Heart left ventricle (tissue), 16 donors: ENCODE data around the gene OR4F15. TPM values are rescaled to one million over a fixed set of nuclear protein-coding genes. Genes with fewer than 3 reads are reported as not detected.

Source experiments
- ATAC-seq, 4 donors: fragments of 200-7000 bp; cut with Tn5 transposase; one replicate each; pipeline ENCODE4 v1.9.1; 2020 to 2022; ENCODE audit warnings: moderate library complexity in 4 of 4, mild to moderate bottlenecking in 3 of 4, moderate number of reproducible peaks in 1 of 4
- DNase-seq, 5 donors: peaks; one replicate each; pipeline ENCODE4 v3.0.0-alpha.2; 2020
- H3K27ac ChIP-seq, 12 donors: fragments of 200-600 bp; sonication (generic) in 4 of 12; one replicate each; pipeline versions ENCODE4 v1.5.0 to v1.8.0; 2016 to 2022; ENCODE audit warnings: mild to moderate bottlenecking in 2 of 12
- H3K27me3 ChIP-seq, 9 donors: fragments of 200-600 bp; sonication (generic) in 2 of 9; one replicate each; pipeline versions ENCODE4 v1.5.1 to v1.8.0; 2016 to 2022; ENCODE audit warnings: mild to moderate bottlenecking in 3 of 9
- H3K36me3 ChIP-seq, 9 donors: fragments of 200-600 bp; sonication (generic) in 2 of 9; one replicate each; pipeline versions ENCODE4 v1.5.0 to v1.8.0; 2018 to 2022; ENCODE audit warnings: mild to moderate bottlenecking in 2 of 9
- H3K4me1 ChIP-seq, 12 donors: fragments of 200-600 bp; sonication (generic) in 4 of 12; one replicate each; pipeline versions ENCODE4 v1.5.0 to v1.8.0; 2016 to 2022; ENCODE audit warnings: mild to moderate bottlenecking in 3 of 12
- H3K4me3 ChIP-seq, 12 donors: fragments of 200-600 bp; sonication (generic) in 4 of 12; one replicate each; pipeline versions ENCODE4 v1.5.0 to v1.8.0; 2017 to 2022; ENCODE audit warnings: mild to moderate bottlenecking in 9 of 12, moderate library complexity in 4 of 12
- H3K9me3 ChIP-seq, 12 donors: fragments of 200-600 bp; sonication (generic) in 4 of 12; one replicate each; pipeline versions ENCODE4 v1.5.0 to v1.8.0; 2016 to 2022; ENCODE audit warnings: mild to moderate bottlenecking in 1 of 12
- CTCF ChIP-seq, 12 donors: fragments of 200-600 bp; sonication (generic) in 4 of 12; IDR thresholded peaks; one replicate each; pipeline versions ENCODE4 v1.5.0 to v1.8.0; 2018 to 2022; ENCODE audit warnings: antibody characterized with exemption in 12 of 12, mild to moderate bottlenecking in 5 of 12
- POLR2A ChIP-seq, 2 donors: fragments of 450-650 bp; IDR thresholded peaks; one replicate each; pipeline ENCODE4 v1.6.1; 2017; ENCODE audit warnings: antibody characterized with exemption in 2 of 2, mild to moderate bottlenecking in 2 of 2, moderate library complexity in 2 of 2
- WGBS, 4 donors: extraction: QIAGEN DNeasy Blood & Tissue Kit in 2 of 4; methylation state at CpG; one replicate each; pipeline versions ENCODE4 v1.1.5 to v1.1.7; 2013 to 2018; 5-methylcytosine and 5-hydroxymethylcytosine counted together
- intact Hi-C, 10 donors: fragments of 100-400 bp; cut with DNase I; formaldehyde crosslinking; loops; one replicate each; pipeline versions ENCODE4 v1.11.1 to v1.14.2; 2022
- polyA plus RNA-seq, 2 donors: library from polyadenylated mRNA; stranded (reverse); fragments of 200-250 nt; gene quantifications; one replicate each; pipeline ENCODE4 v1.2.3, GENCODE V29; 2013
- total RNA-seq, 9 donors: library from RNA; depleted of rRNA in 2 of 9; stranded (reverse); fragments of >200 nt in 2 of 9; fragmentation: NEBNext Ultra II Directional in 3 of 9; extraction: Animal tissue kit (Norgen Biotek cat#: 25700) in 3 of 9; gene quantifications; one replicate each; pipeline versions ENCODE4 v1.1.0 to v1.2.4, GENCODE V29; 2016 to 2023
- donor health status: ischemic (EF 13 %, LVEDD 7.1; RV severe dilation, severe dysfunction).
- donor health status: healthy with polysubstance abuse.
- donor health status: DM: no; HTN: yes; CAD: no.
- donor health status: DM: no; HTN: no; CAD: no.
- donor health status: ischemic (EF 25% LVEDD 6.9; RV normal size, moderate dysfunction).
- donor health status: ischemic (EF 25% LVEDD 5.7; RV mildly dilated, moderate dysfunction).
- donor health status: healthy.
- donor health status: DM: yes; HTN: yes; CAD: no.
- donor health status: ischemic (EF 35%, LVEDD 5.7; RV mildly dilated, moderate dysfunction).
- donor health status: nonischemic (EF 11% LVEDD 7.7; RV severe dilation, severe dysfunction).
- donor health status: DM: yes; HTN: yes; CAD: no.
- donor health status: PGD.
- donor health status: ischemic (EF 29% LVEDD 5.4; RV normal size, mild dysfunction).
- donor health status: nonischemic (EF 23%, LVEDD 6.1; RV moderate dilation, normal function).

The OR4F15 gene
- total and polyA plus RNA-seq, 11 donors, result not detected

- TF ChIP-seq CTCF (IDR thresholded peaks at IDR 0.05) (no peak), POLR2A (IDR thresholded peaks at IDR 0.05) (no peak)
- Histone ChIP-seq H3K4me3 (no peak overlapping the region), H3K36me3 (no peaks in the 10 kb centered on the region), H3K9me3 (peaks cover 0 to 8% (median 0%) of the 10 kb centered on the region in 12 donors), H3K27ac (no peak overlapping the region), H3K27me3 (peaks cover 0 to 11% (median 0%) of the 10 kb centered on the region in 9 donors), H3K4me1 (no peaks in the 10 kb centered on the region)
- intact Hi-C loops, result no loop called here
- DNase-seq (no peak), ATAC-seq (no peak)
- 64 to 71% (median 68%) methylated on average over 3 of the region's 3 CpGs for WGBS, 4 donors
Measured at GRCh38 chr15:101841656-101842055, 29.7 kb downstream of the OR4F15 start.

- Histone ChIP-seq H3K4me1 (no peaks in the 10 kb centered on the region), H3K27ac (no peak overlapping the region), H3K36me3 (no peaks in the 10 kb centered on the region), H3K4me3 (no peak overlapping the region), H3K27me3 (peaks cover 0 to 17% (median 0%) of the 10 kb centered on the region in 9 donors), H3K9me3 (no peaks in the 10 kb centered on the region)
- ATAC-seq (no peak), DNase-seq (no peak)
- TF ChIP-seq POLR2A (IDR thresholded peaks at IDR 0.05) (no peak), CTCF (IDR thresholded peaks at IDR 0.05) (no peak)
- intact Hi-C loops, result no loop called here
- 68 to 79% (median 72%) methylated on average over 6 of the region's 6 CpGs for WGBS, 4 donors
Measured at GRCh38 chr15:101844916-101845315, 32.9 kb downstream of the OR4F15 start.

- no peaks in the 10 kb centered on the region for H3K36me3 ChIP-seq
- H3K27me3 ChIP-seq, result peaks cover 0 to 10% (median 0%) of the 10 kb centered on the region in 9 donors
- no peak for ATAC-seq
Measured at GRCh38 chr15:101852356-101852755, 40.4 kb downstream of the OR4F15 start.

More at GRCh38 chr15:101852356-101852755, 40.4 kb downstream of the OR4F15 start:
- intact Hi-C loops, result no loop called here
- H3K4me3 ChIP-seq, result no peak overlapping the region
- H3K4me1 ChIP-seq, result no peaks in the 10 kb centered on the region
- WGBS, 4 donors, result 57 to 71% (median 63%) methylated on average over 1 of the region's 1 CpG
- H3K27ac ChIP-seq, result no peak overlapping the region
- no peak for TF ChIP-seq POLR2A (IDR thresholded peaks at IDR 0.05)
- no peak for TF ChIP-seq CTCF (IDR thresholded peaks at IDR 0.05)
- H3K9me3 ChIP-seq, result no peaks in the 10 kb centered on the region
- DNase-seq, result no peak

Other genes starting within 250 kb of the OR4F15 start
- 10 to 100 TPM; 43.7 to 60.4 (median 49.5) TPM for gene TM2D3, start 159.8 kb upstream of the OR4F15 start, total RNA-seq
- gene TM2D3, start 159.8 kb upstream of the OR4F15 start, polyA plus RNA-seq, result 10 to 100 TPM; 46.2 to 63.8 TPM
- 10 to 100 TPM; 19.4 to 44.3 (median 38.0) TPM for gene TARS3, start 87.7 kb upstream of the OR4F15 start, total RNA-seq
- gene TARS3, start 87.7 kb upstream of the OR4F15 start, polyA plus RNA-seq, result 10 to 100 TPM in 1 of 2 donors, 1 to 10 TPM in 1; 8.3 to 31.3 TPM
- not detected for gene OR4F6, start 8.7 kb upstream of the OR4F15 start, total RNA-seq
- not detected for gene OR4F6, start 8.7 kb upstream of the OR4F15 start, polyA plus RNA-seq